ENCODE data around the gene PHOX2A. TPM values are rescaled to one million over a fixed set of nuclear protein-coding genes. Genes with fewer than 3 reads are reported as not detected.

Gene PHOX2A
- total RNA-seq, 1 experiment from 2014 or later = not detected

DNA sequence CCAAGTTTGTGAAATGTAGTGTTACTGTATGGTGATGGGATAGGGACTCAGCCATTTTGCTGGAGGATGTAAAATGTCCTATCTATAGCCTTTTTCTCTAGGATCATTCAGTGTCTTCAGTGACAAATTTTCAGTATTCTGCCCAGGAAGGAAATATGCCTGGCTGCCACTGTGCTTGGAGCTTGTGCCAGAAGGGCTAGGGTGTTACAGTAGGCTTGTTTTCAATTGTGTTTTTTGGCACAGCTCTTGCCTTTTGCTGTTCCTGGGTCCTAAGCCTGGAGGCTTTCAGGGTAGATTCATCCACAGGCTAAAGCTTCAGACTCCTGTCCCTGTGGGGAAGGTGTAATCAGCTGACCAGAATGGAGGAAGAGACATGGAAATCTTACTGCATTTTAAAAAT lies 22.0 kb upstream of the PHOX2A start:
- intact Hi-C loops (cut with micrococcal nuclease) = no loop called here
- Histone ChIP-seq H3K79me2 (ENCODE audit: low read length) (no peaks in the 10 kb centered on the region), H2AFZ (ENCODE audit: low read length) (no peak overlapping the region), H3K4me2 (ENCODE audit: low read length) (no peak overlapping the region), H3K4me3 (ENCODE audit: low read length) (no peak overlapping the region), H3K9me2 (replicated peaks; ENCODE audit: low read length) (no peaks in the 10 kb centered on the region), H3F3A (ENCODE audit: low read length, unreplicated experiment) (no peaks in the 10 kb centered on the region), H3K27ac (ENCODE audit: low read length) (no peak overlapping the region), H3K36me3 (ENCODE audit: low read depth, low read length) (no peaks in the 10 kb centered on the region), H3K4me1 (ENCODE audit: insufficient read depth, low read length) (0 out of 2 replicates have a peak, but pooled peaks cover 3% of the 10 kb centered on the region), H3K9ac (ENCODE audit: low read length) (no peak overlapping the region), H3K9me3 (ENCODE audit: low read length) (no peaks in the 10 kb centered on the region), H3K27me3 (ENCODE audit: low read length) (no peaks in the 10 kb centered on the region), H4K20me1 (ENCODE audit: low read length) (no peaks in the 10 kb centered on the region)
- no peak for DNase-seq
- no TSS peak for BruUV-seq (replicated peaks)
- TF ChIP-seq CTCF (conservative IDR thresholded peaks at IDR 0.05; ENCODE audit: low read depth, low read length) (no peak), EZH2phosphoT487 (IDR thresholded peaks at IDR 0.05; ENCODE audit: borderline replicate concordance, low read length) (no peak)
- POLR2A ChIA-PET (ENCODE audit: unreplicated experiment) = no interaction called here
- no peak for ATAC-seq
- CTCF ChIA-PET = no interaction called here

DNA sequence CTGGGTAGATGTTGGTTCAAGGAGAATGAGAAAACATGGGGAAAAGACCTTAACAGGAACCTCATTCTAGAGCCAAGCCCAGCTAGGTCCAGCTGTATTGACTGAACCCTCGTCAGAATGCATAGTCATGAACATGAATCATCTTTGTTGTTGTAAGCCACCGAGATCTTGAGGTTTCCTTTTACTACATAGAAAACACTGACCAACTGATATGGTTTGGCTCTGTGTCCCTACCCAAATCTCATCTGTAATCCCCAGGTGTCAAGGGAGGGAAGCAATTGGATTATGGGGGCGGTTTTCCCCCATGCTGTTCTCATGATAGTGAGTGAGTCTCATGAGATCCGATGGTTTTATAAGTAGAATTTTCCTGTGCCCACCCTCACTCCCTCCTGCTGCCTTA lies 19.4 kb upstream of the PHOX2A start:
- no TSS peak for BruUV-seq (replicated peaks)
- ChIA-PET POLR2A (ENCODE audit: unreplicated experiment) (no interaction called here), CTCF (no interaction called here)
- Histone ChIP-seq H2AFZ (ENCODE audit: low read length) (no peak overlapping the region), H3K4me1 (ENCODE audit: insufficient read depth, low read length) (0 out of 2 replicates have a peak, but pooled peaks cover 3% of the 10 kb centered on the region), H3K79me2 (ENCODE audit: low read length) (no peaks in the 10 kb centered on the region), H3K4me2 (ENCODE audit: low read length) (no peak overlapping the region), H3F3A (ENCODE audit: low read length, unreplicated experiment) (no peaks in the 10 kb centered on the region), H3K36me3 (ENCODE audit: low read depth, low read length) (no peaks in the 10 kb centered on the region), H3K9me3 (ENCODE audit: low read length) (no peaks in the 10 kb centered on the region), H3K27me3 (ENCODE audit: low read length) (peaks cover 4% of the 10 kb centered on the region; the same call in 1 of the 2 replicates), H3K27ac (ENCODE audit: low read length) (no peak overlapping the region), H4K20me1 (ENCODE audit: low read length) (no peaks in the 10 kb centered on the region), H3K4me3 (ENCODE audit: low read length) (no peak overlapping the region), H3K9ac (ENCODE audit: low read length) (no peak overlapping the region), H3K9me2 (replicated peaks; ENCODE audit: low read length) (no peaks in the 10 kb centered on the region)
- intact Hi-C loops (cut with micrococcal nuclease) = no loop called here
- peak; percentile 51 for DNase-seq
- TF ChIP-seq CTCF (conservative IDR thresholded peaks at IDR 0.05; ENCODE audit: low read depth, low read length) (no peak), EZH2phosphoT487 (IDR thresholded peaks at IDR 0.05; ENCODE audit: borderline replicate concordance, low read length) (no peak), EZH2 (IDR thresholded peaks at IDR 0.05; ENCODE audit: low read length, unreplicated experiment) (no peak)
- peak; percentile 61 for ATAC-seq

- no peaks in the 10 kb centered on the region for H3K9me3 ChIP-seq (ENCODE audit: low read length)
- H3K4me1 ChIP-seq (ENCODE audit: insufficient read depth, low read length) = 0 out of 2 replicates have a peak, but pooled peaks cover 3% of the 10 kb centered on the region
- H3K9me2 ChIP-seq (replicated peaks; ENCODE audit: low read length) = no peaks in the 10 kb centered on the region
- ChIA-PET POLR2A (ENCODE audit: unreplicated experiment) (interaction anchor here (0.6 kb wide), 1 partner anchor 1387 kb away, joined by 3 read pairs; no protein-coding TSS in a partner anchor), CTCF (interaction anchor here (0.7 kb wide), 1 partner anchor 235 kb away, joined by 4 read pairs; no protein-coding TSS in a partner anchor)
- BruUV-seq (replicated peaks) = no TSS peak
- no peaks in the 10 kb centered on the region for H3K36me3 ChIP-seq (ENCODE audit: low read depth, low read length)
- no peak overlapping the region for H3K9ac ChIP-seq (ENCODE audit: low read length)
- H3K27me3 ChIP-seq (ENCODE audit: low read length) = peaks cover 7% of the 10 kb centered on the region; the same call in 1 of the 2 replicates
- H3K27ac ChIP-seq (ENCODE audit: low read length) = no peak overlapping the region
- ATAC-seq (no peak), DNase-seq (no peak)
- H4K20me1 ChIP-seq (ENCODE audit: low read length) = no peaks in the 10 kb centered on the region
- intact Hi-C loops (cut with micrococcal nuclease) = no loop called here
- no peak for TF ChIP-seq EZH2phosphoT487 (IDR thresholded peaks at IDR 0.05; ENCODE audit: borderline replicate concordance, low read length)
- TF ChIP-seq CTCF (conservative IDR thresholded peaks at IDR 0.05; ENCODE audit: low read depth, low read length) = no peak
- TF ChIP-seq EZH2 (IDR thresholded peaks at IDR 0.05; ENCODE audit: low read length, unreplicated experiment) = no peak
- H3K4me3 ChIP-seq (ENCODE audit: low read length) = no peak overlapping the region
- H3F3A ChIP-seq (ENCODE audit: low read length, unreplicated experiment) = no peaks in the 10 kb centered on the region
- H2AFZ ChIP-seq (ENCODE audit: low read length) = no peak overlapping the region
- no peak overlapping the region for H3K4me2 ChIP-seq (ENCODE audit: low read length)
- no peaks in the 10 kb centered on the region for H3K79me2 ChIP-seq (ENCODE audit: low read length)
Measured at GRCh38 chr11:72260574-72260973, 16.6 kb upstream of the PHOX2A start.
